C4-2B (cell line): Measurements from ENCODE around the gene CCR8.

Source experiments
- CTCF ChIP-seq: fragments of 450-650 bp; conservative IDR thresholded peaks from 2 replicates; pipeline ENCODE4 v1.5.1; 2017; ENCODE audit warnings: mild to moderate bottlenecking
- ZFX ChIP-seq: fragments of 450-650 bp; IDR thresholded peaks from 2 replicates; pipeline ENCODE4 v1.6.1; 2017

- no peak for TF ChIP-seq CTCF
- no peak for TF ChIP-seq ZFX
Observed at GRCh38 chr3:39280571-39280970, 48.9 kb upstream of the CCR8 start.
